HG03064 (cell line): ENCODE measurements around the gene ASF1B.
"Not testable (repeated sequence)": the region's sequence is repeated elsewhere in the genome, so short reads cannot be mapped to it uniquely, and the experiment has no call there.

Experiments
- ATAC-seq: cut with Tn5 transposase; IDR thresholded peaks from one replicate; pipeline ENCODE4 v1.9.1; 2021; ENCODE audit warnings: low read depth; ENCODE audit not compliant: unreplicated experiment

ASF1B gene

GRCh38 chr19:14160017-14160703 lies 23.8 kb upstream of the ASF1B start:
- no peak for ATAC-seq

GRCh38 chr19:14159059-14159458 lies 22.7 kb upstream of the ASF1B start:
- ATAC-seq: no peak

GRCh38 chr19:14158276-14159023 lies 22.1 kb upstream of the ASF1B start:
- no peak for ATAC-seq

DNA sequence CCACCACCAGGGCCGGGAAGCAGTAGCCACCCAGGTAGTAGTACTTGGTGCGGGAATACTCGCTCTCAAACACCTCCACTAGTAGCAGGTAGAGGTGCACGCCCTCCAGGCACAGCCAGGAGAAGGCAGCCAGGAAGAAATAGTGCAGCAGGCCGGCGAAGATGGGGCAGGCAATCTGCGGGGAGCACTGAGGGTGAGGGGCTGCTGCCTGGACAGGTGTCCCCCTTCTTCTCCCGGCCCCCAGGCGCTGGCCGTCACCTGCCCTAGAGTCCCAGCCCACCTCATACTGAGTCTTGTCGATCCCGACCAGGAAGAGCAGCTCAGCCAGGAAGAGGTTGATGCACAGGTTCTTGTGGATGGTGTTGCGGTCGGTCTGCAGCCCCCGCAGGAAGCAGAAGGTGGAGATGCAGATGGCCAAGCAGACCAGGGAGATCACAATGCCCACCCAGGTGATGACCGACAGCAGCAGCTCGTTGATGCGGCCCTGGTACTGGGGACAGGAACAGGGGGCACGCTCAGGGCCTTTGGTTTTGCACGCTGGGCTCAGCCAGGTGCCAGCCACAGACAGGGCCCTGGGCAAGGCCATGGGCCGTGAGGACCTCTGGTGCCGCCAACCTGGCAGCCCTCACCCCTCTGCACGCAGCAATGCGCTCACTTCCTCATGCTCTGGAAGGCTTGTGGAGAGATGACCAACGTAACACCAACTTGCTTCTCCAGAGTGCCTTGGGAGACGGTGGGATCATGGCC lies 20.8 kb upstream of the ASF1B start:
- no peak for ATAC-seq

GRCh38 chr19:14156122-14156521 lies 19.7 kb upstream of the ASF1B start:
- ATAC-seq: no peak

DNA sequence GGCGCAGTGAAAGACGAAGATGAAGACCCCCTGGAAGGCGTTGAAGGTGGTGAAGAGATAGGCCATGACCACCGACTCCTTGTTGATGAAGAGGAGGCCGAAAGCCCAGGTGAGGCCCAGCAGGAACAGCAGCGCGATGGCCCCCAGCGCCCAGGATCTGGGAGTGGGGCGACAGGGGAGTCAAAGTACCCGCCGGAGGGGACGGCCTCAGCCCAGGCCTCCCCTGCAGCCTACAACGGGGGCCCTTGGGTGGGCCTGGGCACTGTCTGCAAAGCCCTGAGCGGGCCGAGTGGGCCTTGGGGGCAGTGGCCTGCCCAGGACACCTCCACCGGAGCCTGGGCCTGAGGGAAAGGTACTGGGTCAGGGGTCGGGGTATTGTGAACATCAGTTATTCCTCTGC lies 19.0 kb upstream of the ASF1B start:
- ATAC-seq: no peak

GRCh38 chr19:14152713-14153112 lies 16.3 kb upstream of the ASF1B start:
- ATAC-seq: no peak

- no peak for ATAC-seq
Measured at GRCh38 chr19:14150770-14151661, 14.6 kb upstream of the ASF1B start.

DNA sequence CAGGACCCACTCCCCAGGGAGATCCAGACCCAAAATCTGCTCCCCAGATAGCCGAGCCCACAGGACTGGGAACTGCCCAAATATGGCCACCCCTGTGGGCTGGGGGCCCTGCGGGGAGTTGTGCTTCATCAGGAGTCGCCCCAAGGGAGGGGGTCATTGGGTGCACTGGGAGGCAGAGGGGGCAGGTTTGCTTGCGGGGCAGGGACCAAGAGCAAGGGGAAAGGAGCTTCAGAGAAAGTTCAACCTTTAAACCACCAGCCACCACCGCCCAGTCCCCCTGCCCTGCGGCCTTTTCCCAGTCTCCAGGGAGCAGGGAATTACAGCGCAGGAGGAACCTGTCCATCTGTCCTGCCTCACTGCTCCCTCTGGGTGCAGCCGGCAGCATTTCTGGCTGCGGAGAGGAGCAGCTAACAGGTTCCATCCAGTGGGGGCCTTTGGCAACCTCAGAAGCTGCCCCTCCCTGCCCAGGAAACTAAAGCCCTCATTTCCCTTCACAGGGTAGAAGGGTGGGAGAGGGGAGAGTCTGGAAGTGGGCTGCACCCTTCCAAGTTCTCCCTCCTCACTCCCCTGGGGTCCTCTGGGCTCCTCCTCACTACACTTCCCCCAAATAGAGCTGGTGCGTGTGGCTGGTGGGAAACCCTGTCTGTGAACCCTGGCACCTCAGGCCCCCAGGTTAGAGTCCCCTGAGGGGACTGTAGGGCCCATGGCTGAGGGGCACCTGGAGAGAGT lies 13.8 kb upstream of the ASF1B start:
- ATAC-seq: no peak

DNA sequence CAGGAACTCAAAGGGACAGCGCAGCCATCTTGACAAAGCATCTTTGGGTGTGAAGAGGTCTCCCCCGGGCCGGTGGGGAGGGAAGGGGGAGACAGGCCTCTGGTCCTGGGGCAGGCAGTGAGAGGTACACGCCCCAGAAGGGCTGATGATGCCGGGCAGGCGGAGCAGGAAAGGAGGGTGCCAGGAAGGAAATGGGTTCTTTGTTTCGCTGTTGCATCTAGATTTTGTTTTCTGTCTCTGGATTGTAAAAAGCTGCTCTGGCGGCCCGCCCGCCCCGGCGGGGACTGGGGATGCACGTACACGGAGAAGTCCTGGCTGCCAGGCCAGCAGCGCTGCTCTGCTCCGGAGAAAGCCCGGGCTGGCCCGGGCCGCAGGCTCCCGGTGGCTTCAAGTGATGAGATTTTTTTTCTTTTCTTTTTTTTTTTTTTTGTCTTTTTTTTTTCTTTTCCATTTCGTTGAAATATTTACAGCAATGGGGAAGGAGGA lies 13.2 kb upstream of the ASF1B start:
- no peak for ATAC-seq

DNA sequence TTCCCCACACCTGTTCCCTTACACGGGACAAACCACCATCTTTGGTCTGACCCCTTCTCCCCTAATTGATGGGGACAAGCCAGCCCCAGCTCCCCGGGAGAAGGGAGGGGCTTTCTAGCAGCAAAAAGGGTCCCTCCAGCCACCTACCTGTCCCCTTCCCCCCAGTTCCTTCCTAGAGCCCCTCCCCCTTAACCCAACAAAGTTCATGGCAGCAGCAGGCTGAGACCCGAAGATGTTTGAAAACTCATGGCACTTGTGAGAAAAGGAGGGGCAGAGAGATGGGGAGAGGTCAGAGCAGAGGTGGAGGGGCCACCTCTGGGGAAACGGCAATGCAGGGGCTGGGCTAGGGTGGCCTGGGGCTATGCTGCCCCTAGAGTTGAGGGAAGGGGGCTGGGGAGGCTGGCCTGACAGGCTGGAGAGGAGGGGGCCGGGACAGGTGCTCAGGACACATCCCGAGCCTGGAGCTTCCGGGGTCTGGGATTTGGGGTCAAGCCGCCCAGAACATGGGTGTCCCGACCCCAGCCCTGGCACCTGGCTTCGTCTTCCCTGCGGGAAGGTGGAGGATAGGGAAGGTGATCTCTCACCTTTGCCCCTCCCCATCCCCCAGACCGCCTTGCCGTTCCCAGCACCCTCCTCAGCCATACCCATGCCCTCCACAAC lies 12.5 kb upstream of the ASF1B start:
- ATAC-seq: no peak

- ATAC-seq: no peak
Measured at GRCh38 chr19:14147797-14148605, 11.6 kb upstream of the ASF1B start.

DNA sequence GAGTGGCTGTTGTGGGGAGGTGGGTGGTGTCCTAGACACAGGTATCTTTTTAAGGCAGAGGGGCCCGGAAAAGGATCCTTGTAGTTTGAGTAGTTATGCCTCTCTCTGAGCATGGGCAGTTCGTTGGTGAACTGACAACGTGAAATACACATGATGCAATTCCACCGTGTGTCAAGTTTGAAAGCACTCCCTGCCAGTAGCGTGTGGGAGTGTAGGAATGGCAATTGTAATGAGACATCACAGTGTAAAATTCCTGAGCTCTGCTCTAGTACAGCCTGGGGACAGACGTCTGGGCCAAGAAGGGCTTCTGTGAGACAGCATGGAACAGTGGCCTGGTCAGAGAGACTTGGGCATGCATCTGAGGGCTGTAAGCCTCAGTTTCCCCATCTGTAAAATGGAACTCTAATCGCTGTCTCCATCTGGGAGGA lies 10.4 kb upstream of the ASF1B start:
- no peak for ATAC-seq

- ATAC-seq: not testable (repeated sequence)
Measured at GRCh38 chr19:14146169-14146568, 9.8 kb upstream of the ASF1B start.

- no peak for ATAC-seq
Measured at GRCh38 chr19:14145381-14145780, 9.0 kb upstream of the ASF1B start.

- ATAC-seq: no peak
Measured at GRCh38 chr19:14142262-14143190, 6.1 kb upstream of the ASF1B start.

DNA sequence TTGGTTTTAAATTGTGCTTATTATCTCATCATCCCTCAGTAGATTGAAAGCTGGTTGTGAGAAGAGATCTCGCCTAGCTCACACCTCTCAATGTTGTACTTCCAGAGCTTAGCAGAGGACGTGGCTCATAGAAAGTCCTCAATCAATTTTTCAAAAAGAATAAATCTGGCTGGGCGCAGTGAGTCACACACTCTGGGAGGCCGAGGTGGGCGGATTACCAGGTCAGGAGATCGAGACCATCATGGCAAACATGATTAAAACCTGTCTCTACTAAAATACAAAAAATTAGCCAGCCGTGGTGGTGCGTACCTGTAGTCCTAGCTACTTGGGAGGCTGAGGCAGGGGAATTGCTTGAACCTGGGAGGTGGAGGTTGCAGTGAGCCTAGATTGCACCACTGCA lies 4.7 kb upstream of the ASF1B start:
- ATAC-seq: no peak
